Activated CD4-positive, CD25-positive, alpha-beta regulatory T cell treated with anti-CD3 and anti-CD28 coated beads, Interleukin-2, amount 50 U/mL, for 24 hours (primary cell): ENCODE data around the gene CXCR5.

Experiments used
- ATAC-seq, 2 donors: fragments of 150-1000 bp; cut with Tn5 transposase; one replicate each; pipeline ENCODE4 v1.10.0; 2021; ENCODE audit warnings: mild to moderate bottlenecking in 1 of 2, moderate library complexity in 1 of 2

Gene CXCR5

DNA sequence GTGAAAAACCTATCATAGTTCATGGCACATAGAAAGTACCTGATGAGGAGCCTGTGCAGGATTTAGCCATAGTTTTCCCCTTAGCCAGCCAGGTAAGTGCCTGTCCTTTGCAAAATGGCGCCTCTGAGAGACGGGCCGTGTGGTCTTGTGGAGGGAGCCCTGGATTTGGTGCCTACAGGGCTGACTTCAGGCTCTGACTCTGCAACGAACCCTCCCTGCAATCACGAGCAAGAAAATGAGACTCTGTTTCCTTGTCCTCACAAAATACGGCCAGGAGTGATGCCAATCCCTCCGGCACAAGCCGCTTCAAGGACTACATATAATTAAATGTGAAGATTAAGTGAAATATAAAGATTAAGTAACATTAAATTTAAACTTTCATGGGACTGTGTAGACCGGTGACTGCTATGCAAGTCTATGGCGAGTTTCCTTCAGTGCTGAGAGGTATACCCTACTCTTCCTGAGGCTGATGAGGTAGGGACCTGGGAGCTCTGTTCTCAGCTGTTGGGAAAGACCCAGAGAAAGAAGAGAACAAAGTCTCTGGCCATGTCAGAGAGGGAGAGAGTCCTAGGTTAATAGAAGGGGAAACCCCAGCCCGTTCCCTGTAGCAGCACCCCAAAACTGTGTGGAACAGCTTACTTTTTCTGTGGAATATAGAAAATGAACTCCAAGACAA lies 6.1 kb upstream of the CXCR5 start:
- ATAC-seq = no peak

GRCh38 chr11:118878163-118878563 lies 5.5 kb upstream of the CXCR5 start:
- peak; percentile 14 to 19 for ATAC-seq

GRCh38 chr11:118881228-118881627 lies 2.5 kb upstream of the CXCR5 start:
- peak in 1 of 2 donors; percentile 5 for ATAC-seq

GRCh38 chr11:118882491-118882890 lies 1.2 kb upstream of the CXCR5 start:
- ATAC-seq = no peak

- no peak for ATAC-seq
These were observed 706 bp upstream of the CXCR5 start for GRCh38 chr11:118883004-118883367.

DNA sequence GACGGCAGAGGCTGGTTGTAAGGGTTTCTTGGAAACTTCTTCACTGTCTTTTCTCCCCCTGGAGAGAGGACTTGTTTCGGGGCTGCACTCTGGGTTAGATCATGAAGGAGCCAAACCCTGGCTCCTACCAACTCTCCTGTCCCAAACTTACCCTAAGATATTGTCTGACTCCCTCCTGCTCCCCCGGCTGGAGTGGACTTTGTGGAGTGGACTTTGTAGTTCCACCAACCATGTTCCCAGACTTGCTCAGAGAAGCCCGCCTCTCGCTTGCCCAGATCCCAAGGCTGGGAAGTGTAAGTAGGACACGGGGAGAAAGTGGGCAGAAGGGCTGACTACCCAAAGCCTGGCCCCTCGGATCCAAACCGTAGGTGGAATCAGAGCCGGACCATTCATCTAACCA lies 1.2 kb downstream of the CXCR5 start:
- no peak for ATAC-seq

- ATAC-seq = no peak
These were observed 1.6 kb downstream of the CXCR5 start for GRCh38 chr11:118885319-118885718.

GRCh38 chr11:118885831-118886565 lies 2.3 kb downstream of the CXCR5 start:
- no peak for ATAC-seq

GRCh38 chr11:118886681-118887111 lies 3.0 kb downstream of the CXCR5 start:
- no peak for ATAC-seq

- no peak for ATAC-seq
These were observed 3.5 kb downstream of the CXCR5 start for GRCh38 chr11:118887206-118887605.

DNA sequence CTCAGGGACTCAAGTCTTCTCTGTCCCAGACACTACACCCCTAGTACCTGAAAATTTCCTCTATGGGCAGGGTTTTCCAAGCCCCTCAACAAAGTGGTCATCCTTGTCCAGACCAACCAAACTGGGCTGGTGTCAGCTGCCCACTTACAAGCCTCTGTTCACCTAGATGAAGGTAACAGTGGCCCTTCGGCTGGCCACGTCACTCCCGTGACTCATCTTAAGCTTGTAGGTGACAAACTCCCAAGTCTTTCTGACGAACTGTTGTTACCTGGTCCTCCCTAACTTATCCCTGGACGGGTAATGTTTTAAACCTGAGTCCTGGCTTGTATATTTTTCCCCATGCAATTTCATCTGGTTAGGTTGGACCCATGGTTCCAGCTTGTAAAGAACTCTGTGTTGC lies 4.7 kb downstream of the CXCR5 start:
- no peak for ATAC-seq

DNA sequence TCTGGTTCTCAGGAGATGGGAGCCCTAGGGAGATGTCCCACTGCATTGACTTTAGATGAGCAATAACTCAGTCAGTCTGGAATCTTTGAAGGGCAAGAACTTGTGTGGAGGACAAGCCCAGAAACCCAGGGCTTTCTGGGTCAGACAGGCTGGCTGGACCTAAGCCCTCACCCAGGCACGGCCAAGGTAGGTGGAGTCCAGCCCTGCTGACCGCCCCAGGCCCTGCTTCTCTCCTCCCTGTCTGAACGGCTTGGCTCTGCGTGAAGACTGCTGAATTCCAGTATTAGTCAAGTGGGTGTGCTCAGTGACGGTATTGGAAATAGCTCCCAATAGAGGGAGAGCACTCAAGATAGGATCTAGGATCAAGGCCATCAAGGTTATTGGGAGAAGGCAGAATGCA lies 6.1 kb downstream of the CXCR5 start:
- ATAC-seq = no peak

- ATAC-seq = peak; percentile 8 to 11
These were observed 8.8 kb downstream of the CXCR5 start for GRCh38 chr11:118892514-118892913.

- ATAC-seq = no peak
These were observed 9.3 kb downstream of the CXCR5 start for GRCh38 chr11:118892964-118893363.

DNA sequence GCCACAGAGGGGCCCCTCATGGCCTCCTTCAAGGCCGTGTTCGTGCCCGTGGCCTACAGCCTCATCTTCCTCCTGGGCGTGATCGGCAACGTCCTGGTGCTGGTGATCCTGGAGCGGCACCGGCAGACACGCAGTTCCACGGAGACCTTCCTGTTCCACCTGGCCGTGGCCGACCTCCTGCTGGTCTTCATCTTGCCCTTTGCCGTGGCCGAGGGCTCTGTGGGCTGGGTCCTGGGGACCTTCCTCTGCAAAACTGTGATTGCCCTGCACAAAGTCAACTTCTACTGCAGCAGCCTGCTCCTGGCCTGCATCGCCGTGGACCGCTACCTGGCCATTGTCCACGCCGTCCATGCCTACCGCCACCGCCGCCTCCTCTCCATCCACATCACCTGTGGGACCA lies 10.0 kb downstream of the CXCR5 start:
- no peak for ATAC-seq

- no peak for ATAC-seq
These were observed 10.5 kb downstream of the CXCR5 start for GRCh38 chr11:118894192-118894591.

GRCh38 chr11:118895093-118896039 lies 11.7 kb downstream of the CXCR5 start:
- ATAC-seq = peak; percentile 83 to 86

GRCh38 chr11:118896472-118896913 lies 12.8 kb downstream of the CXCR5 start:
- ATAC-seq = no peak

- ATAC-seq = no peak
These were observed 13.4 kb downstream of the CXCR5 start for GRCh38 chr11:118896921-118897591.

- no peak for ATAC-seq
These were observed 14.1 kb downstream of the CXCR5 start for GRCh38 chr11:118897721-118898310.

- no peak for ATAC-seq
These were observed 15.0 kb downstream of the CXCR5 start for GRCh38 chr11:118898400-118899295.
